ENCODE measurements around the gene CC2D1A.

CC2D1A gene

DNA sequence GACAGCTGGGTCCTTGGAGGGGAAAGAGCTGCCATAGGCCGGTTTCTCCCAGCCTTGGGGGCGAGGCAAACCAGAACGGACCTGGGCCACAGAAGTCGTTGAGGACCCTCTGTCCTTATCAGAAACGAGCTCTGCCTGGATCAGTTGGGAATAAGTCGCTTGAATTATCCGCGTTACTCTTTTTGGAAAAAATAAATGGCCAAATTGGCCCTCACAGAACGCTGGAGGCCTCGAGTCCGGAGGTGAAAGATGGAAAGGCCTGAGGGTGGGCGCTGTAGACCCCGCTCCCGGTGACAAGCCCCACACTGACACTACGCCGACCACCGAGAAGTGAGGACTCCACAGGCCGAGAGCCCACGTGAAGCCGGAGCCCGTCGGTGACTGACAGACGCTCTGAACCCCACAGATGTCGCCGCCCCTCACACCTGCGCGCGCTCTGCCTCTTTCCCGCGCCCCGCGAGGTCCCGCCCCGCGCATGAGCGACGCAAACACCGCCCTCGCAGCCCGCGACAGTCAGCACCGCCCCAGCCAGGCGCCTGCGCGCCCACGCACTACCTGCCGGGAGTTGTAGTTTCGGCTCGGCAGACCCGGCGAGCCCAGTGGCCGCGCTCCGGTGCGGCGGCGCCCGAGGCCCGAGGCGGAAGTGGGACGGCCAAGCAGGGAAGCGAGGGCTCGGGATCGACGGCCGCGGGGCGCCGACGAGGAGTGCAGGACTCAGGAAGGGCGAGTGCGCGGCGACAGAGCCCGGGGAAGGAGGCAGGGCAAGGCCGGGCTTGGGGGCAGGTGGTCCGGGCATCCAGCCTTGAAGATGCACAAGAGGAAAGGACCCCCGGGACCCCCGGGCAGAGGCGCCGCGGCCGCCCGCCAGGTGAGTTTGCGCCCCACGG, at the start of gene CC2D1A, which contains the start of gene BRME1:
Gene CC2D1A (plus strand): TSS at position 568 of the 887 bp plus-strand sequence. CDS start 241 bp downstream, at position 809.
Gene BRME1 (minus strand): TSS at position 484 of the 887 bp plus-strand sequence. CDS start 1,225 bp downstream, outside the sequence.
- no peak for DNase-seq

DNA sequence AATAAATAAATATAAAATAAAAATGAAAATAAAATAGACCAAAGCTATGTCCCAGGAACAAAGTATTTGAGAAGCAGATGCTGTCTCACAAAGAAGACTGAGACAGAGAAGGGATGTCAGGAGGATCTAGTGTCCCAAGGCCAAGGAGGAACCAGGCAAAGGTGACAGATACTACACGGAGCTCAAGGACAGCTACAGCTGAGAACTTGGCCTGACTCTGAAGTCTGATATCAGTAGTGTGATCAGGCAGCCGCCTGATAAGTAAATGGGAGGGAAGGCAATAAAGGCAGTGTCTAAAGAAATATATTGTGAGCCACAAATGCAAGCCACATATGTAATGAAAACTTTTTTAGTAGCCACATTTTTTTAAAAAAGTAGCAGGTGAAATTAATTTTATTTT, 49.5 kb upstream of the CC2D1A start:
- DNase-seq: no peak

DNA sequence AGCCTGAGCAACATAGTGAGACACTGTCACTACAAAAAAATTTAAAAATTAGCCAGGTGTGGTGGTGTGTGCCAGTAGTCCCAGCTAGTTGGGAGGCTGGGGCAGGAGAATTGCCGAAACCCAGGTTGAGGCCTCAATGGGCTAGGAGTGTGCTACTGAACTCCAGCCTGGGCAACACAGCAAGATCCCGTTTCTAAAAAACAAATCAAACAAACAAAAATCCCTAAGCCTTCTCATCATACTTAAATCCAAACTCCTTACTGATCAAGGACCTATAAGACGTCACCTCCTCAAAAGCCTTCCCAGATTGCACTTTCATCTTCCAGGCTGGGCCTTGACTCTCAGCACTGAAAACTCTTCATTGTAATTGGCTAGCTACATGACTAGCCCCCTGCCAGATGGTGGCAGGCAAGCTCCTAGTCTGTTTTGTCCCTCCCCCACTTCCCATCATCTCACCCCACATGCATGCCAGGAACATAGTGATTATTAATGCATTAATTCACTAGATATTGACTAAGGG, 46.6 kb upstream of the CC2D1A start:
- DNase-seq: no peak

DNA sequence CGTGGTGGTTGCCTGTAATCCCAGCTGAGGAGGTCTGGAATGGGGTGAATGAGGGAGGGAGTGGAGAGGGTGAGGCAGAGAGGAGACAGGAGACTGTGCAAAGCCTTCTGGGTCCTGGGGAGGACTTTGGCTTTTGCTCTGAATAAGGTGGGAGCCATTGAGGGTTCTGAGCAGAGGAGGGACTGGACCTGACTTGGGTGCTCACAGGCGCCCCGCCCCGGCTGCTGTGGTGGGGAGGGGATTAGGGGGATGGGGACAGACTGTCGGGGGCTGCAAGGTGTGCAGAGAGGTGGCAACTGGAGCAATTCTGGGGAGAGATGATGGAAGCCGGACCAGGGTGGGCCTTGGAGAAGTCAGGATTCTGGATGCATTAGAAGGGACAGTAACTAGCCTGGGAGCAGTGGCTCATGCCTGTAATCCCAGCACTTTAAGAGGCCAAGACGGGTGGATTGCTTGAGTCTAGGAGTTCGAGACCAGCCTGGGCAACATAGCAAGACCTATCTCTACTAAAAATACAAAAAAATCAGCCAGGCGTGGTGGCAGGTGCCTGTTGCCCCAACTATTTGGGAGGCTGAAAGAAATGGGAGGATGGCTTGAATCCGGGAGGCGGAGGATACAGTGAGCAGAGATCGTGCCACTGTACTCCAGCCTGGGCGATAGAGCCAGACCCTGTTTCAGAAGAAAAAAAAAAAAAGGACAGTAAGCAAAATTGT, 45.2 kb upstream of the CC2D1A start:
- DNase-seq: no peak

DNA sequence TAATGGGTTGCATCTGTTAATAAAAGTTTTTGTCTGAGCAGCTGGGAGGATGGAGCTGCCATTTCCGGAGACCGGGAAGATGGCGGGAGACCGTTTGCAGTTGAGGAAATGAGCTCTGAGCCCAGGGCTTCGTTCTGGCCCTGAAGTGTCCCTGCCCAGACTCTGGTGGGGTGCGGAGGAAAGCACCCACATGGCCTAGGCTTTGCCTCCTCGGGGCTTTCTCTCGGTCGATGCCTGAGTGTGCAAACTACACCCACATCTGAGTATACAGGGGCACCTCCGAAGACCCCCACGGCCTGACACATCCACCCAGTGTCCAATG, 44.6 kb upstream of the CC2D1A start:
- no peak for DNase-seq

DNA sequence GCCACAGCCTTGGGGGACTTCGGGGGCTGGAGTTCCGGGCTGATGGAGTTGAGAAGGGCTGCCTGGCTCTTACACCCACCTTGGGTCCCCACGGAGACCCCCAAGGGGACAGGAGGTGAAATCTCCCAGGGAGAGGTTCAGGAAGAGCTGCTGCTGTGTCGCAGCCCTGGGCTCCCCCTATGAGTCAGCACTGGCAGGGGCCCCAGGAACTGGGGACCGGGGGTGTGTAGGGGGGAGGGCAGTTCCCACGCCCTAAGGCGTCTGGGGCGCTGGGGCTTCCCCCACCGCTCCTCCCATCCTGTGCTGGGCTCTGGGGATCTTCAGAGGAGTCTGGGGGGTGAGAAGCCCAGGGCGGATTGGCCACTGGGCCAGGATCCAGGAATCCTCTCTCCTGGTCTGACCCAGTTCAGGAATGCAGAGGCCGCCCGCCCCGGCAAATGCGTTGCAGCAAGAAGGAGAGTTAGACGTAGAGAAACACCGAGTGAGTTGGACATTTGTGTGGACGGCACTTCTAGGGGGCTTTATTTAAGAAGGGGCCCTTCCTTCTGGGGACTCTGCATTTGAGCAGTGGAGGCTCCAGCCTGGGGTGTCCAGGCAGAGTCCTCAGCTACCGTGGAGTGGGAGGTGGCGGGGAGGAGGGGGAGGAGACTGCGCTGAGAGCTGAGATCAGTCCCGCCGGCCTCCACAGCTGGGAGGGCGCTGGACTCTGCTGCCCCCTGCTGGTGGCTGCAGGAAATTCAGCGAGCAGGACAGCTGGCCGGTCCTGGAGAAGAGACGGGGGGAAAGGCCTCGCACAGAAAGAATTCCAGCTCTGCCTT, 44.1 kb upstream of the CC2D1A start:
- no peak for DNase-seq

DNA sequence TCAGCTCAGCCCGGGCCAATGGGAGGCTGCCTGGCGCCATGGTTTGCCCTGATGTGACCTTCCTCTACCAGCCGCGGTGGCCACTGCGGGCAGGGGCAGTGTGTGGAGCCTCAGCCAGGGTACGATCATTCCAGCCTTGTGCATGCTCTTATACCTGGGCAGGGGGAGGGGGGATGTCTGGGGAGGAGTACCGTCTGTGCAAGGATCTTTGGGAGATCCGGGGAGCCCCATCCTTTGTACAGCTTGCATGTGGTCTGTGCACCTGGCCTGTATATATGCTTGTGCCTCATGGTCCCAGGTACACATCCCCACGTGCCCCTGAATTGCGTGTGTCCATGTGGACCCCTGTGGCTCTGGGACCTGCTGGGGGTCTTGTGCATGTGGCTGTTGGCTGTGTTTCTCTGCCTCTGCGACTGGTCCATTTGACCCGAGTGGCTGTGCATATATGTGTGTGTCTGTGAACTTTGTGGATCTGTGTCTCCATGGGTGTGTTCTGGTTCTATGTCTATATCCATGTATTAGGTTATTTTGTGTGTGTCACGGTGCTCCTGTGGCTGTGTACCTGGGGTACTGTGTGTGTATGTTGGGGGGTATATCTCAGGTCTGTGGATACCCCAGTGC, 41.8 kb upstream of the CC2D1A start:
- DNase-seq: no peak

DNA sequence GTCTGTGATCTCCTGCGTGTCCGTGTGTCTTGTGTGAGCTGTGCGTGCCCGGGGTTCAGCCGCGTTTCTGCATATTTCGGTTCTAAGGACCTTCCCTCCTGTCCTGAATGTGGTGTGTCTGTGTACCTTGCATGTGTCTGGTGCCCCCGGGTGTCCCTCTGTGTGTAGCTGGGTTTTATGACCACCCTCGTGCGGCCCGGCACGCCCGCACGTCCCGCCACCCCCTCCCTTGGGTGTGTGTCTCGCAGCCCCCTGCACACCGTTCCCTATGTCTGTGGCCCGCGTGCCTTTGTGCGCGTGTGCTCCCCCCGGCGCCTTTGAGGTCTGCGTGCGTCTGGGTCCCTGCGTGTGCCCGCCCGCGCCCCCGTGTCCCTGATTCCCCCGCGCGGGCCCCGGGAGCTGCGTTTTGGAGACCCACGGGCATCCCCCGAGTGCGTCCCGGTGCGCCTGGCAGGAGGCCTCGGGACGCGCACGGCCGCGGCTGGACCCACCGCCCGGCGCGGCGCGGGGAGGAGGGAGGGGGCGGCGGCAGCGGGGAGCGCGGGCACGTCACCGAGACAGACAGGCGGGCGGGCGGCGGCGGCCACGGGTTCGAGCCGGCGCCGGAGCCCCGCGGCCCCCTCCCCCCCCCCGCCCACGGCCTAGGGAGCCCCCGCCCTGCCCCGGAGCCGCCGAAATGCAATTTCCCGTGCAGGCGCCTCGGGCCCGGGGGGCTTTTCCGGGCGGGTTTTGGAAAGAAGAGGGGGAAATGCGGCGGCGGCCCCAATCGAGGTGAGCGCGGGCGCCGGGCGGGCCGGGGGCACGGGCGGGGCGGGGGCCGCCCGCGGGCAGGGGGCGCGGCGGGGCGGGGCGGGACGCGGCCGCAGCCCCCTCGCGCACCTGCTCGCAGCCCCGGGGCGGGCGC, 41.1 kb upstream of the CC2D1A start:
- no peak for DNase-seq

DNA sequence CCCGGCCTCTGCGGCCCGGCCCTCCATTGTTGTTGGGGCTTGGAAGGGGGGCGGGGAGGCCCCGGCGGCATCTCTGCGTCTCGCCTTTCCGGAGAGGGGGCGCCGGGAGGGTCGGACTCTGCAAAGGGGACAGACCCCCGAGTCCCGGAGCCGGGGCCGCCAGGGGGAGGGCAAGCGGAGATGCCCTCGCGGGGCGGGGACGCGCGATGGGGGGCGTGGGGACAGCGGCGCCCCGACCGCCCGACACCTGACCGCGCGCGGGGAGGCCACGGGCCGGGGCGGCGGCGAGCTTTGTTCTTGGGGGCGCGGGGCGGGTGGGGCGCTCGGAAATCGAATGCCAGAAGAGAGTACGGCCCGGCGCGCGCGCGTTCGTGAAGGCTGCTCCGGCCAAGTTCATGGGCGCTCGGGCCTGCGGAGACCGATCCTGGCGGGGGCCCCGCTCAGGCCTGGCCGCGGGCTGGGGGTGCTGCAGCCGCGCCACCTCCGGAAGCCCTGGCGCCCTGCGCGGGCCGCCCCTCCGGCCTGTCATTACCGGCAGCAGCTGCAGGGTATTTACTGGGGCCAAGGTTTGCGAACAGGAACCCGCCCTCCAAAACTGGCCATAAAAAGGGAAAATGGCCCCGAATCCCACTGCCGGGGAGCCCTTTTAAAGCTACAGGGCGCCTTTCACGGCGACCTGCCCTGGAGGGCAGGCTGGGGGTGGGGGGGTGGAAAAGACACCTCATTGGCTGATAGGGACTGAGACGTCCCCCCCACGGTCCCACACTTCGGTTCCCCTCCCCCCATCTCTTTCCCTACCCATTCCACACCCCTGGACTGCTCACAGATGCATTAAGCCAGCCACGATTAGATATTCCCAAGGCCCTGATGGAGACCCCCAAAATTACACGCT, 40.2 kb upstream of the CC2D1A start:
- DNase-seq: no peak

DNA sequence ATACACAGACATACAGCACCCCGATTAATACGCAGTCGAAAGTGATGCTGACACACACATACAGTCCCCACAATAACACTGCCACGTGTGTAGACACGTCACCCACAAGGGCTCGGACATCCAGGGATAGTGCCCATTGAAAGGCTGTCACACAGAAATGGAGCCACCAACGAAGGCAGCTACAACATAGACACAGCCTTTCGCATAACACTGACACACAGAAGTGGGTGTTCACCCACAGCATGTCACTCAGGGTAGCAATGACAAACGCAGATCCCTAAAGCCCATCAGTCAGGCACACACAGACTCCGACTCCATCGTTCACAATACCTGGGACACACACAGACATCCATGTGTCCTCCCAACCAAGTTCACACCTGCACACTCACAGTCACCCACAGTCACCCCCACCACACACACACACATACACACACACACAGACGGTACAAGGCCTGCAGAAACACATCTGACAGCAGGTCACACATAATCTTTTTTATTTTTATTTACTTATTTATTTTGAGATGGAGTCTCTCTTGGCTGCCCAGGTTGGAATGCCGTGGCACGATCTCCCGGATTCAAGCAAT, 39.4 kb upstream of the CC2D1A start:
- DNase-seq: no peak

DNA sequence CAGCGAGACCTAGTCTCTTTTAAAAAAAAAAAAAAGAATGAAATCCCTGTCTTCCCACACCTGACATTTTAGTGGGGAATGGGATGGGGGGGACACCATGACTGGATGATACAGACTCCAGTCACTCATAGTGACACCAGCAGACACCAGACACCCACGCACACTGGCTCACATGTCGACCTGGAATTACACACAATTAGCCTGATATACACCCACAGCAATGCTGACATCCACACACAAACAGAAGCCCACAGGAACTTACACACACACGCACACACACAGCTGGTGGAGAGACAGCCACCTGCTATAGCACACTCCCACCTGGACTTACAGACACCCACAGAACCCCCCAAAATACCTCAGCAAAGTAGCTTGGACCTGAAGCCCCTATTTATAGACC, 37.3 kb upstream of the CC2D1A start:
- no peak for DNase-seq

DNA sequence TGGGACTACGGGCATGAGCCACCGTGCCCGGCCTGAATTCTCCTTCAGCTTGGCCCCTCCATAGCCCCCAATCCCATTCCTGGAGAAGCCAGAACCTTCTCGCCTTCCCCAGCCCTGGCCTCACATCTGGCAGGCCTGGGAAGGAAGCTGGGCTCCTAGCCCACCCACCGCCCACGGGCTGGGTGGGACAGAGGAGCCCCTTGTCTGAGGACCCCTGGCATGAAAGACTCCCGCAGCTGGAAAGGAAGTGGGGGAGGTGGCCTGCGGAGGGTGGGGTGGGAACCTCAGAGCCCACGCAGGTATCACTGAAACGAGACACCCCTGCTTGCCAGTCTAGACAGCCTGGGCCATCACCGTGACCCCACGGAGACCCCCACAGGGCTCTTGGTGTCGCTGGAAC, 36.7 kb upstream of the CC2D1A start:
- DNase-seq: no peak

DNA sequence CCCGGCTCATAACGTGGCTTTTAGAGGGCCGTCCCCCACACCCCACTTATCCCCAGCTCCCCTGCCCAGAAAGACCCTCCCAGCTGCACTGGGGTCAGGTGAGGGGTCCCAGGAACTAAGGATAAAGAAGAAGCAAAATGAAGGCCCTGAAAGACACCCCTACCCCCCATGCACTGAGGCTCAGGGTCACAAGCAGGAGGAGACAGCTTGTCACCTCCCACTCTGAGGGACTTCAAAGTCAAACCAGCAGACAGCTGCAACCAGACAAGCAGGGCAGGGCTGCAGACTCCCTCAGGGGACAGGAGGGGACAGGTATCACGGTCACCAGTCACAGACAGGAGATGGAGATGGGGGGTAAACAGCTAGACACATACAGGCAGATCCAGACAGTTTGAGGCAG, 35.1 kb upstream of the CC2D1A start:
- no peak for DNase-seq

DNA sequence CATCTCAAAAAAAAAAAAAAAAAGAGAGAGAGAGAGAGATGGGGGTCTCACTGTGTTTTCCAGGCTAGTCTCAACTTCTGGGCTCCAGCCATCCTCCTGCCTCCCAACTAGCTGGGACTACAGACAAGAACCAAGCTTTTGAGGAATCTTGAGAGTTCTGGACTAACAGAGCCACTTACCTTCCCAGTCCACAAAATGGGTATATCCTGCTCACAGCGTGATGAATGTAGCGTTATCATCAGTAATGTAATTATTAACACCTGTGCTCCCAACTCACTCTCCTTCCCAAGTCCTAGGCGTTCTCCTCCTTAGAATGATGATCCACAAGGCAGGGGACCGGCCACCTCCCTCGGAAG, 33.7 kb upstream of the CC2D1A start:
- DNase-seq: no peak

DNA sequence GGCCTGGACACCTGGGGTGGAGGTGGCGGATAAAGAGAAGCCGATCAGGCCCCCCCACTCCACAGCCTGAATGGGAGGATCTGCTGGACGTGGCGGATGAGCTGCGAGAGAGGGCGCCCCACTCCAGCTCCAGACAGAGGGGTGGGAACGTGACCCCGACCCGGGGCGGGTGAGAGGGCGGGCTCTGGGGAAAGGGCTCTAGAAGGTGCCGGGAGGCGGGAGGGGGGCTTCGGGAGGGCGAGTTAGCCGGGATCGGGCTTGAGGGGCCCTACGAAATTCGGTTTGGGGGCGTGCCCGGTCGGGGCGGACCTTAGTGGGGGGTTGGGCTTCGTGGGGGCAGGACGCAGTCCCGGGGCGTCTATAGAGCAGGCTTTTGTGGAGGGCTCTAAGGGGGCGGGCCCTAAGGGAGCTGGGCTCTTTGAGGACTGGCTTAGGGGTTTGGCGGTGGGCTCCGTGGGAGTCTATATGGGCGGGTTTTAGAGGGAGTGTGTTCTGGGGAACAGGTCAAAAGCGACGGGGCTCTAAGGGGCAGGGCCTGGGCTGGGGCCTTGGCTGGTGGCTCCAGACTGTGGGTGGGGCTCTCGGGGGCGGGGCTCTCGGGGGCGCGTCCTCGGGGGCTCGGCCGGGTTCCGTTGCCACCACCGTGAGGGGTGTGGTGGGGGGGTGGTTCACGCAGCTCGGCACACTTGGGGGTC, 33.2 kb upstream of the CC2D1A start:
- no peak for DNase-seq

DNA sequence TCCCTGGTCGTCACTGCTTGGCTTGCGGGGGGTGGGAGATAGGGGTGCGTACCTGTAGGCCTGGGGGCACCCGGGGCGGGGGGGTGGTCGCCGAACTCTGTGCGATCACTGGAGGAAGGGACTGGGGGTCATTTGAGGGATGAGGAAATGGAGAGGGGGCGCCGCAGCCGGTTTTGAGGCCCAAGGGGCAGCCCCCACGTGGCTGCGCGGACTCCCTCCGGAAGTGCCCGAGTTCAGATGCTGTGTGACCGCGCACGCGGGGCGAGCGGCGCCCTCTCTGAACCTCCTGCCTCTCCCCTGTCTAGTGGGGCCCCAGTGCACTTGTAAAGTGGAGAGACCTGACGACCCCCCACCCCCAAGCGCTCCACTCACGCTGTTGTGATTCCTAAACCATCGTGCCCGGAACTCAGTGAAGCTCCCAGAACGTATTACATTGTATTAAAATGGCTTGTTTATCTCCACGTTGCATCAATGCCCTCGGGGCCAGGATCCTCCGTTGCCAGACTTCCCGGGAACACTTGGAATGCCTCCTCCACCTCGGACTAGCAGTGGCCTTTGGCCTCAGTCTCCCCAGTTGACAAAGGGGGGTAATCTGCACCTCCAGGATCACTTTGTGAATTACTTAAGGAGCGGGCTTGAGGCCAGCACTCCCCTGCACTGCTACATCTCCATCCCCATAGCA, 32.0 kb upstream of the CC2D1A start:
- DNase-seq: no peak

DNA sequence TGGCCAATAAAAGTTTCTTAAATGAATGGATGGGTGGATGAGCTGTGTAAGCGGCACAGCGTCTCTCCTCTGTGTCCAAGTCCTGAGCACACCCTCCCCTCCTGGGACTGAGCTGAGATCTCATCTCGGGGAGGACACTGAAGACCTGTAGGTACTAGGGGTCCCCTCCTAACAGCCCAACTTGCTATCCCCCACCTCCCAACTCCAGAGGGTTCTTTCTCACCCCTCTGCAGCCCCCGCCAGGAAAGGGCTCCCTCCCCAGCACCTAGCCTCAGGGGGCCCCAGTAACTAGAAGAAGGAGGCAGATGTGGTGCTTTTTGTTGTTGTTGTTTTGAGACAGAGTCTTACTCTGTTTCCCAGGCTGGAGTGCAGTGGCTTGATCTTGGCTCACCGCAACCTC, 30.2 kb upstream of the CC2D1A start:
- no peak for DNase-seq

DNA sequence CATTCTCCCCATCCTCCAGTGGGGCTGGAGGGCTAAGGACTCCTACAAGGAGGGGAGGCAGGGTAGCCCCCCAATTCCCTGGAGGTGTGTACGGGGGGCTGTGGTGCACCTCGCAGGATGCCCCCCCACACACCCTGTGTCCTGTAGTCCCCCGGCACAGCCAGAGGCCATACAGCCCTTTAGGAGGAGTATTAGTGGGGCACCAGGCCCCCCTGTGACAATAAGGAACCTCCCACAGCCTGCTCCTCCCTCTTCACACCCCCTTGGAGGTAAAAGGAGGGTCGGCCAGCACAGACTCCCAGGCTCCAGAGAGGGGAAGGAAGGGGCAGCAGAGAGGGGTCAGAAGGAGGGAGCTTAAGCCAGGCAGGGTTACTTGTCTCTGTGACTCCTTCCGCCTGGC, 29.2 kb upstream of the CC2D1A start, which contains the start of gene NANOS3:
Gene NANOS3 (plus strand): TSS at position 301 of the 400 bp plus-strand sequence. CDS start 115 bp downstream, outside the sequence.
- no peak for DNase-seq

DNA sequence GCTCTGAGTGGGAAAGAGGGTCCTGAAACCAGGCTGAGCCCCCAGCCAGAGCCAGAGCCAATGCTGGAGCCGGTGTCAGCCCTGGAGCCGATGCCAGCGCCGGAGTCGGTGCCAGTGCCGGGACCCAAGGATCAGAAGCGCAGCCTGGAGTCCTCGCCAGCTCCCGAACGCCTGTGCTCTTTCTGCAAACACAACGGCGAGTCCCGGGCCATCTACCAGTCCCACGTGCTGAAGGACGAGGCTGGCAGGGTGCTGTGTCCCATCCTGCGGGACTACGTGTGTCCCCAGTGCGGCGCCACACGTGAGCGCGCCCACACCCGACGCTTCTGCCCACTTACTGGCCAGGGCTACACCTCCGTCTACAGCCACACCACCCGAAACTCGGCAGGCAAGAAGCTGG, 28.7 kb upstream of the CC2D1A start:
- DNase-seq: no peak

Measured in NCI-H187 treated with DMSO at 0.1 percent for 48 hours (cell line).